GM18507 (cell line): ENCODE results near the gene ARSK.
"Not testable (repeated sequence)": the region's sequence is repeated elsewhere in the genome, so short reads cannot be mapped to it uniquely, and the experiment has no call there.

Experiments
- DNase-seq: peaks from one replicate; pipeline ENCODE4 v3.0.0; 2011; ENCODE audit warnings: low read depth; ENCODE audit not compliant: insufficient read length; ENCODE audit errors: extremely low spot score
- FAIRE-seq: peaks from 2 replicates; lab custom pipeline; 2011; peaks lifted over from hg19 to GRCh38; lab: Jason Lieb, UNC

ARSK gene

GRCh38 chr5:95644351-95645042 lies 89.6 kb downstream of the ARSK start:
- no peak for DNase-seq
- FAIRE-seq = peak; percentile 83

GRCh38 chr5:95646226-95646568 lies 91.3 kb downstream of the ARSK start:
- not testable (repeated sequence) for DNase-seq, FAIRE-seq

GRCh38 chr5:95646569-95647431 lies 91.9 kb downstream of the ARSK start, which contains the start of gene RFESD:
Gene RFESD, plus strand, starts transcription at chr5:95646777. Its CDS starts 5,495 bp downstream, at chr5:95652272.
- peak; percentile 96 for FAIRE-seq
- peak; percentile 81 for DNase-seq

GRCh38 chr5:95647886-95648860 lies 93.3 kb downstream of the ARSK start:
- no peak for DNase-seq
- no peak for FAIRE-seq

- DNase-seq (no peak), FAIRE-seq (no peak)
Observed at GRCh38 chr5:95649274-95649673, 94.4 kb downstream of the ARSK start.

GRCh38 chr5:95649842-95650620 lies 95.1 kb downstream of the ARSK start:
- FAIRE-seq (no peak), DNase-seq (no peak)

GRCh38 chr5:95652849-95653248 lies 97.9 kb downstream of the ARSK start:
- no peak for FAIRE-seq
- no peak for DNase-seq

GRCh38 chr5:95654196-95654595 lies 99.3 kb downstream of the ARSK start:
- no peak for FAIRE-seq

More at GRCh38 chr5:95654196-95654595, 99.3 kb downstream of the ARSK start:
- no peak for DNase-seq
